ENCODE measurements around the gene BMI1.

- TF ChIP-seq CTCF (IDR thresholded peaks at IDR 0.05) (no peak), ZFX (IDR thresholded peaks at IDR 0.05; ENCODE audit: borderline replicate concordance) (no peak)
Observed at GRCh38 chr10:22339761-22340328, 18.9 kb downstream of the BMI1 start.
